Stomach (tissue), 4 donors: Measurements from ENCODE around the gene NFE2L3.

Experiments used
- EP300 ChIP-seq: sonication (generic); formaldehyde crosslinking; IDR thresholded peaks from one replicate; pipeline ENCODE4 v1.6.1; 2017; ENCODE audit warnings: antibody characterized with exemption
- POLR2AphosphoS5 ChIP-seq, 3 donors: sonication (generic); formaldehyde crosslinking; IDR thresholded peaks; one replicate each; pipeline ENCODE4 v1.6.1; 2016; ENCODE audit warnings: antibody characterized with exemption in 3 of 3
- TF ChIP-seq, protein P1 (sequence below), 7 experiments: fragments of 450-650 bp in 4 of 7; fragments of 200-600 bp in 3 of 7; sonication (generic) in 3 of 7; IDR thresholded peaks; one replicate each; pipeline ENCODE4 v1.5.1; 2016 to 2019; ENCODE audit warnings: antibody characterized with exemption in 7 of 7, control low read depth in 2 of 7, mild to moderate bottlenecking in 1 of 7

DNA sequence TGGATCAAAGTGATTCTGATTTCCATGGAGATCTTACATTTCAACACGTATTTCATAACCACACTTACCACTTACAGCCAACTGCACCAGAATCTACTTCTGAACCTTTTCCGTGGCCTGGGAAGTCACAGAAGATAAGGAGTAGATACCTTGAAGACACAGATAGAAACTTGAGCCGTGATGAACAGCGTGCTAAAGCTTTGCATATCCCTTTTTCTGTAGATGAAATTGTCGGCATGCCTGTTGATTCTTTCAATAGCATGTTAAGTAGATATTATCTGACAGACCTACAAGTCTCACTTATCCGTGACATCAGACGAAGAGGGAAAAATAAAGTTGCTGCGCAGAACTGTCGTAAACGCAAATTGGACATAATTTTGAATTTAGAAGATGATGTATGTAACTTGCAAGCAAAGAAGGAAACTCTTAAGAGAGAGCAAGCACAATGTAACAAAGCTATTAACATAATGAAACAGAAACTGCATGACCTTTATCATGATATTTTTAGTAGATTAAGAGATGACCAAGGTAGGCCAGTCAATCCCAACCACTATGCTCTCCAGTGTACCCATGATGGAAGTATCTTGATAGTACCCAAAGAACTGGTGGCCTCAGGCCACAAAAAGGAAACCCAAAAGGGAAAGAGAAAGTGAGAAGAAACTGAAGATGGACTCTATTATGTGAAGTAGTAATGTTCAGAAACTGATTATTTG is 33.3 kb downstream of the NFE2L3 start:
- no peak for TF ChIP-seq POLR2AphosphoS5 (IDR thresholded peaks at IDR 0.05)
- no peak for TF ChIP-seq EP300
- TF ChIP-seq, protein P1, sequence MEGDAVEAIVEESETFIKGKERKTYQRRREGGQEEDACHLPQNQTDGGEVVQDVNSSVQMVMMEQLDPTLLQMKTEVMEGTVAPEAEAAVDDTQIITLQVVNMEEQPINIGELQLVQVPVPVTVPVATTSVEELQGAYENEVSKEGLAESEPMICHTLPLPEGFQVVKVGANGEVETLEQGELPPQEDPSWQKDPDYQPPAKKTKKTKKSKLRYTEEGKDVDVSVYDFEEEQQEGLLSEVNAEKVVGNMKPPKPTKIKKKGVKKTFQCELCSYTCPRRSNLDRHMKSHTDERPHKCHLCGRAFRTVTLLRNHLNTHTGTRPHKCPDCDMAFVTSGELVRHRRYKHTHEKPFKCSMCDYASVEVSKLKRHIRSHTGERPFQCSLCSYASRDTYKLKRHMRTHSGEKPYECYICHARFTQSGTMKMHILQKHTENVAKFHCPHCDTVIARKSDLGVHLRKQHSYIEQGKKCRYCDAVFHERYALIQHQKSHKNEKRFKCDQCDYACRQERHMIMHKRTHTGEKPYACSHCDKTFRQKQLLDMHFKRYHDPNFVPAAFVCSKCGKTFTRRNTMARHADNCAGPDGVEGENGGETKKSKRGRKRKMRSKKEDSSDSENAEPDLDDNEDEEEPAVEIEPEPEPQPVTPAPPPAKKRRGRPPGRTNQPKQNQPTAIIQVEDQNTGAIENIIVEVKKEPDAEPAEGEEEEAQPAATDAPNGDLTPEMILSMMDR (IDR thresholded peaks at IDR 0.05) = no peak
